AG04449 (cell line): ENCODE measurements around the gene KMT2E.
"Not testable (repeated sequence)": the region's sequence is repeated elsewhere in the genome, so short reads cannot be mapped to it uniquely, and the experiment has no call there.

Experiments used
- CTCF ChIA-PET: fragments of 350-600 bp; formaldehyde crosslinking; extraction: SDS; loops from one replicate; lab custom pipeline; 2021; ENCODE audit warnings: antibody characterized with exemption; lab: Yijun Ruan, JAX
- POLR2A ChIA-PET: fragments of 400-600, 350-600 bp; formaldehyde crosslinking; extraction: SDS; loops from one replicate; lab custom pipeline; 2020; ENCODE audit warnings: antibody characterized with exemption, inconsistent platforms; lab: Yijun Ruan, JAX
- DNase-seq: peaks from one replicate; pipeline ENCODE4 v3.0.0-alpha.2; 2010; ENCODE audit warnings: low read depth, low spot score
- H3K4me3 ChIP-seq: 2 replicates; pipeline ENCODE4 v1.5.1; 2011; ENCODE audit warnings: low read depth, mild to moderate bottlenecking, control low read depth, low read length
- TF ChIP-seq, protein P1 (sequence below): IDR thresholded peaks from one replicate; pipeline ENCODE4 v1.5.1; 2011; ENCODE audit warnings: mild to moderate bottlenecking, moderate library complexity, low read length, control low read depth, inconsistent platforms; ENCODE audit not compliant: insufficient read depth; ENCODE audit errors: missing control alignments

Gene KMT2E

GRCh38 chr7:105028004-105028403 lies 14.0 kb downstream of the KMT2E start:
- ChIA-PET POLR2A (interaction anchor here (1.1 kb wide), 1 partner anchor 14 kb away, joined by 4 read pairs; the partner anchor contains the start of gene KMT2E), CTCF (interaction anchor here (0.8 to 1.5 kb wide), 2 partner anchors 46 to 47 kb away, joined by 3 to 6 read pairs; no protein-coding TSS in a partner anchor)
- H3K4me3 ChIP-seq, result no peak overlapping the region
- TF ChIP-seq, protein P1, sequence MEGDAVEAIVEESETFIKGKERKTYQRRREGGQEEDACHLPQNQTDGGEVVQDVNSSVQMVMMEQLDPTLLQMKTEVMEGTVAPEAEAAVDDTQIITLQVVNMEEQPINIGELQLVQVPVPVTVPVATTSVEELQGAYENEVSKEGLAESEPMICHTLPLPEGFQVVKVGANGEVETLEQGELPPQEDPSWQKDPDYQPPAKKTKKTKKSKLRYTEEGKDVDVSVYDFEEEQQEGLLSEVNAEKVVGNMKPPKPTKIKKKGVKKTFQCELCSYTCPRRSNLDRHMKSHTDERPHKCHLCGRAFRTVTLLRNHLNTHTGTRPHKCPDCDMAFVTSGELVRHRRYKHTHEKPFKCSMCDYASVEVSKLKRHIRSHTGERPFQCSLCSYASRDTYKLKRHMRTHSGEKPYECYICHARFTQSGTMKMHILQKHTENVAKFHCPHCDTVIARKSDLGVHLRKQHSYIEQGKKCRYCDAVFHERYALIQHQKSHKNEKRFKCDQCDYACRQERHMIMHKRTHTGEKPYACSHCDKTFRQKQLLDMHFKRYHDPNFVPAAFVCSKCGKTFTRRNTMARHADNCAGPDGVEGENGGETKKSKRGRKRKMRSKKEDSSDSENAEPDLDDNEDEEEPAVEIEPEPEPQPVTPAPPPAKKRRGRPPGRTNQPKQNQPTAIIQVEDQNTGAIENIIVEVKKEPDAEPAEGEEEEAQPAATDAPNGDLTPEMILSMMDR, result no peak
- DNase-seq, result no peak

DNA sequence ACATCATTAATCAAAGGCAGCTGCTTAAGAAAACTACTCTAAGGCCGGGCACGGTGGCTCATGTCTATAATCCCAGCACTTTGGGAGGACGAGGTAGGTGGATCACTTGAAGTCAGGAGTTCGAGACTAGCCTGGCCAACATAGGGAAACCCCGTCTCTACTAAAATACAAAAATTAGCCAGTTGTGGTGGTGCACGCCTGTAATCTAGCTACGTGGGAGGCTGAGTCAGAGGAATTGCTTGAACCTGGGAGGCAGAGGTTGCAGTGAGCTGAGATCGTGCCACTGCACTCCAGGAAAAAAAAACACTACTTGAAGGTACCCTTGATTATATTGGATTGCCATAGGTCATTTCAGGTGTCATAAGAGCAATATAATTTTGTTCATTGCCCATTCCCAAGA lies 14.9 kb downstream of the KMT2E start:
- POLR2A ChIA-PET, DNase-seq: not testable (repeated sequence)
- CTCF ChIA-PET, result interaction anchor here (1.2 to 1.5 kb wide), 2 partner anchors 32 to 47 kb away, joined by 3 to 4 read pairs; no protein-coding TSS in a partner anchor

DNA sequence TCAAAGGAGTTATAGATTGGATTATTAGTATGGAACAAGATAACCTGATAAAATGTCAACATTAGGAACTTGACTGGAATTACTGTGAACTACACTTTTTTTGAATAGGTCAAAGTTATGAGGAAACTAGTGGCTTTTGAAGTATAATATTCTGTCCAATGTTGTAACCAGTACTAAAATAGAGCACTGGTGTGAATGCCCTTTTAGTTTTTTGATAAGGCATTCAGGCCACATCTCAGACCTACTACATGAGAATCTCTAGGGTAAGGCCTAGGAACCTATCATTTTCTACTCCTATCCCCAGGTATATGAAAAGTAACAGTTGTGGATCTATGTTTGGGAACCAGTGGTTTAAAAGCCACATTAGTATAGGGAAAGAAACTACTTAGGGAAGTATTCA lies 16.4 kb downstream of the KMT2E start:
- TF ChIP-seq, protein P1, result no peak
- DNase-seq, result no peak
- CTCF ChIA-PET, result no interaction called here
- POLR2A ChIA-PET, result no interaction called here
- H3K4me3 ChIP-seq, result no peak overlapping the region

More for the DNA sequence above, 14.9 kb downstream of the KMT2E start:
- H3K4me3 ChIP-seq, result not testable (repeated sequence)

GRCh38 chr7:105032553-105033214 lies 18.7 kb downstream of the KMT2E start:
- TF ChIP-seq, protein P1, result no peak
- ChIA-PET CTCF (interaction anchor here (0.9 kb wide), 1 partner anchor 18 kb away, joined by 3 read pairs; no protein-coding TSS in a partner anchor), POLR2A (no interaction called here)
- DNase-seq, result no peak
- no peak overlapping the region for H3K4me3 ChIP-seq

GRCh38 chr7:105035349-105035748 lies 21.3 kb downstream of the KMT2E start:
- no peak overlapping the region for H3K4me3 ChIP-seq
- TF ChIP-seq, protein P1, result no peak
- no peak for DNase-seq
- ChIA-PET CTCF (no interaction called here), POLR2A (no interaction called here)

- TF ChIP-seq, protein P1, result no peak
- ChIA-PET CTCF (interaction anchor here (1.5 kb wide), 1 partner anchor 53 kb away, joined by 4 read pairs; no protein-coding TSS in a partner anchor), POLR2A (no interaction called here)
- no peak for DNase-seq
- H3K4me3 ChIP-seq, result no peak overlapping the region
These were observed 22.5 kb downstream of the KMT2E start for GRCh38 chr7:105036217-105037168.
